Mucosa of descending colon (tissue), 3 donors: ENCODE data around the gene SLC9A9. TPM values are rescaled to one million over a fixed set of nuclear protein-coding genes. Genes with fewer than 3 reads are reported as not detected.
A peak's percentile ranks its signal among the peaks of the same experiment; 100 is the strongest.

Experiments used
- ATAC-seq: fragments of 200-7000 bp; cut with Tn5 transposase; one replicate; pipeline ENCODE4 v1.9.1; 2020; ENCODE audit warnings: mild to moderate bottlenecking, moderate library complexity
- DNase-seq, 3 donors: peaks; one replicate each; pipeline ENCODE4 v3.0.0-alpha.2; 2020
- H3K36me3 ChIP-seq: fragments of 200-600 bp; one replicate; pipeline ENCODE4 v1.8.0; 2021; ENCODE audit warnings: low read depth, mild to moderate bottlenecking
- H3K4me1 ChIP-seq: fragments of 200-600 bp; one replicate; pipeline ENCODE4 v1.8.0; 2021; ENCODE audit warnings: low read depth, mild to moderate bottlenecking
- H3K4me3 ChIP-seq: fragments of 200-600 bp; one replicate; pipeline ENCODE4 v1.8.0; 2021; ENCODE audit warnings: mild to moderate bottlenecking
- H3K9me3 ChIP-seq: fragments of 200-600 bp; one replicate; pipeline ENCODE4 v1.8.0; 2021; ENCODE audit warnings: mild to moderate bottlenecking
- intact Hi-C, 2 donors: fragments of 100-400 bp; cut with DNase I in 1 of 2; cut with micrococcal nuclease in 1 of 2; formaldehyde crosslinking; loops; one replicate each; pipeline versions ENCODE4 v1.11.0 to v1.11.1; 2022; cut with DNase I, micrococcal nuclease
- total RNA-seq, 3 donors: library from RNA; stranded (reverse); fragmentation: NEBNext Ultra II Directional in 2 of 3; extraction: Animal tissue kit (Norgen Biotek cat#: 25700) in 2 of 3; gene quantifications; one replicate each; pipeline versions ENCODE4 v1.2.1 to v1.2.4, GENCODE V29; 2021 to 2023
- TF ChIP-seq, protein P1 (sequence below): fragments of 200-600 bp; IDR thresholded peaks from one replicate; pipeline ENCODE4 v1.8.0; 2022; ENCODE audit warnings: antibody characterized with exemption, mild to moderate bottlenecking
- donor health status: DM: no; HTN: no; CAD: no; lungs with moderate emphysema.
- donor health status: DM: no; HTN: no; CAD: no.
- donor health status: DM: no; HTN: yes; CAD: no.

Gene SLC9A9
- total RNA-seq, 3 donors from 2014 or later, result 3.2 to 18.2 (median 6.8) TPM

DNA sequence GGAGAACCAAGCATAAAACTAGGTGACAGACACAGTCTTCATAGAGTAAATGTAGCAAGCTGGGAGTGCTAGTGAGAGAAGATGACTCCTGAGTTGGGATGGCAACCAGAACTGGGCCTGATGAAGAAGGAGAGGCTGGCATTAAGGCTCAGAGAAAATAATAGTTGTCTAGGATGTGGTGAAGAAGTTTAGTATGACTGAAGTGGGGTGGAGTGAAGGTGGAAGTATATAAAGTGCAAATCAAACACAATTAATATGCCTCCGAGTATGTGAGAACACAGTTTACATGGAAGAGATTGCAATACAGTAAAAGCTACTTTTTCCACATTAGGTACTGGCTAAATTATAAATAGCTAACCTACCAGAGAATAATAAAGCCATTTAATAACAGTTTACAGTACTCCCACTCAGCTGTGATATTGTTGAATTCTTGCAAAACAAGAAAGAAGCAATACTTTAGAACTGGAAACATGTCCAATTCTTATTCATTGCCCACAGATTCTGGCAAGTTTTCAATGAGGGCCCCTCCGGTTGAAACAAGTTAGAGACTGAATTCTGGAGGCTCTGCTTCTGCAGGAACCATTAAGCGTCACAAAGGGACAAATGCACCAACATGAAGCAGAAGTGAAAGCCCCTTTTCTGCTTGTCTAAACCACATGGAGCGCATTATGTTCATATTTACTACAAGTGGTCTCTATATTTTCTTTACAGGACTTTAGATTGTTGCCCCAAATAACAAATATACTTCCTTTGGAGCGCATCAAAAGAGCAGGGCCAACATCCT, 243.7 kb downstream of the SLC9A9 start:
- H3K4me3 ChIP-seq, result no peak overlapping the region
- ATAC-seq (peak; percentile 30), DNase-seq (no peak)
- H3K9me3 ChIP-seq, result no peaks in the 10 kb centered on the region
- intact Hi-C loops, result no loop called here
- no peaks in the 10 kb centered on the region for H3K36me3 ChIP-seq
- no peaks in the 10 kb centered on the region for H3K4me1 ChIP-seq
- TF ChIP-seq, protein P1, sequence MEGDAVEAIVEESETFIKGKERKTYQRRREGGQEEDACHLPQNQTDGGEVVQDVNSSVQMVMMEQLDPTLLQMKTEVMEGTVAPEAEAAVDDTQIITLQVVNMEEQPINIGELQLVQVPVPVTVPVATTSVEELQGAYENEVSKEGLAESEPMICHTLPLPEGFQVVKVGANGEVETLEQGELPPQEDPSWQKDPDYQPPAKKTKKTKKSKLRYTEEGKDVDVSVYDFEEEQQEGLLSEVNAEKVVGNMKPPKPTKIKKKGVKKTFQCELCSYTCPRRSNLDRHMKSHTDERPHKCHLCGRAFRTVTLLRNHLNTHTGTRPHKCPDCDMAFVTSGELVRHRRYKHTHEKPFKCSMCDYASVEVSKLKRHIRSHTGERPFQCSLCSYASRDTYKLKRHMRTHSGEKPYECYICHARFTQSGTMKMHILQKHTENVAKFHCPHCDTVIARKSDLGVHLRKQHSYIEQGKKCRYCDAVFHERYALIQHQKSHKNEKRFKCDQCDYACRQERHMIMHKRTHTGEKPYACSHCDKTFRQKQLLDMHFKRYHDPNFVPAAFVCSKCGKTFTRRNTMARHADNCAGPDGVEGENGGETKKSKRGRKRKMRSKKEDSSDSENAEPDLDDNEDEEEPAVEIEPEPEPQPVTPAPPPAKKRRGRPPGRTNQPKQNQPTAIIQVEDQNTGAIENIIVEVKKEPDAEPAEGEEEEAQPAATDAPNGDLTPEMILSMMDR, result no peak

DNA sequence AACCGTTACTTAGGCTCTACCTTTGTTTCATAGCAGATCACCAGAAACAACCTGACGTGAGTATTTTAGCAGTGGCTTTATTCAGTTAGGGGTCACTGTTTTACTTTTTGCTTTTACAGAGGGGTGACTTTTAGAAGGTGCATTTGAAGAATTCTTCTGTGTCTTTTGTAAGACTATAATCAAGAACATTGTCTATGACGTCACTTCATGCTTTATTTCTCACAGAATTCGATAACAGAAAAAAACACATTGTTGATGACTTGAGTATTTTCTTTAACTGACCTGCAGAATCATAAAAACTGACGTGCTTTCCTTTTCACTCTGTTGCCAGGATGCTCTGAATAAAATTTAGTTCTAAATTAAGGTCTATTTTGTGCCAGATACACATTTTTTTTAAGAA, 244.5 kb downstream of the SLC9A9 start:
- ATAC-seq, result no peak

GRCh38 chr3:143601723-143602484, 246.4 kb downstream of the SLC9A9 start:
- ATAC-seq, result no peak
- Histone ChIP-seq H3K4me3 (no peak overlapping the region), H3K4me1 (peaks cover 4% of the 10 kb centered on the region), H3K36me3 (no peaks in the 10 kb centered on the region), H3K9me3 (no peaks in the 10 kb centered on the region)
- intact Hi-C loops, result no loop called here
- DNase-seq, result no peak
- TF ChIP-seq, protein P1, result no peak

More for the DNA sequence above, 244.5 kb downstream of the SLC9A9 start:
- TF ChIP-seq, protein P1, result no peak
- DNase-seq, result no peak
- Histone ChIP-seq H3K36me3 (no peaks in the 10 kb centered on the region), H3K4me3 (no peak overlapping the region), H3K9me3 (no peaks in the 10 kb centered on the region), H3K4me1 (no peaks in the 10 kb centered on the region)
- intact Hi-C loops, result no loop called here

DNA sequence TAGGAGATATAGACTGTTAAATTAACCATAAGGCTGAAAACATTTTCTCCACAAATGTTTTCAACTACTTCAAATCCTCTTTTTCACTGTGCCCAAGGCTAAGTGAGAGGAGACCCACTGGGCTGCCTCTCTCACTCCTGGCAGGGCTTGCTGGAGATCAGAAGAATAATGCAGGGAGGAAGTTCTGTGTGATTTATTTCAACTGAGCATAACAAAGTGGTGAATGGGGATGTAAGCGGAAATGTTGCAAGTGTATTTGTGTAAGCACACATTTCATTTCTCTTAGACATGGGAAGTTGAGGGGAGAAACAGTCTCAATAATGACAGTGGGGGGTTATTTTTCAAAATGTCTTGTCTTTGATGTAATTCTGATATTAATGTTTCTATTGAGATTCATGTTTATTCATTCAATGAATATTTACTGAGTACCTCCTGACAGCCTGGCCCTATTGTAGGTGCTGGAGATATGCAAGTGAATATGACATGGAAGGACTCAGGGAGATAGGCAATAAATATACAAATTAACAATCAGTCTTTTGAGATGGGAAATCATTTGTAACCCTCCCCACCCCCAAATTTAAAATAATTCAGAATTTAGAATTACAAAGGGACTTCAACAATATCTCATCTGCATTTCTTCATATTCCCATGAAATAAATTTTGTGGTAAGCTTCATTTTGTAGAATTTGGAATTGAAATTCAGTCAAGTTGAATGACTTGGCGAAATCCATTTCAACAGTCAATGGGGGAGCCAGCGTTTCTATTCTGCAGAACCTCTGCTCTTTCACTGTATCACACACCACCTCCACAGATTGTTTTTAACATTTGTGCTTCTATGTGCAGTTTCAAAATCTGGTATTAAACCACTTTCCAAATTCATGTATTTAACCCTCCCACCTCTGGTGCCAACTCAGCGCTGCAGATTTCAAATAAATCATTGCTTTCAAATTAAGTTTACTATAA, 247.2 kb downstream of the SLC9A9 start:
- TF ChIP-seq, protein P1, result no peak
- intact Hi-C loops, result no loop called here

More for the DNA sequence above, 247.2 kb downstream of the SLC9A9 start:
- no peaks in the 10 kb centered on the region for H3K36me3 ChIP-seq
- ATAC-seq, result no peak
- H3K4me1 ChIP-seq, result peaks cover 4% of the 10 kb centered on the region
- no peak for DNase-seq
- H3K9me3 ChIP-seq, result no peaks in the 10 kb centered on the region
- H3K4me3 ChIP-seq, result no peak overlapping the region
